SHP77 treated with DMSO at 0.1 percent for 48 hours (cell line): ENCODE measurements around the gene NRF1.

Experiments used
- DNase-seq: peaks from one replicate; lab custom pipeline; 2025; lab: John Stamatoyannopoulos, UW

NRF1 gene

GRCh38 chr7:129740574-129741410 lies 129.3 kb downstream of the NRF1 start:
- no peak for DNase-seq

GRCh38 chr7:129741743-129742213 lies 130.3 kb downstream of the NRF1 start:
- peak; percentile 95 for DNase-seq

- no peak for DNase-seq
Measured at GRCh38 chr7:129742256-129742655, 130.7 kb downstream of the NRF1 start.

GRCh38 chr7:129746857-129747529 lies 135.5 kb downstream of the NRF1 start:
- no peak for DNase-seq

- no peak for DNase-seq
Measured at GRCh38 chr7:129748356-129749109, 137.0 kb downstream of the NRF1 start.

- DNase-seq = no peak
Measured at GRCh38 chr7:129750091-129750490, 138.6 kb downstream of the NRF1 start.

- DNase-seq = no peak
Measured at GRCh38 chr7:129750501-129750900, 139.0 kb downstream of the NRF1 start.

- DNase-seq = no peak
Measured at GRCh38 chr7:129751916-129752315, 140.4 kb downstream of the NRF1 start.

GRCh38 chr7:129752760-129753159 lies 141.2 kb downstream of the NRF1 start:
- no peak for DNase-seq

- DNase-seq = no peak
Measured at GRCh38 chr7:129754406-129754805, 142.9 kb downstream of the NRF1 start.

- DNase-seq = no peak
Measured at GRCh38 chr7:129757991-129758390, 146.5 kb downstream of the NRF1 start.

GRCh38 chr7:129762387-129762969 lies 151.0 kb downstream of the NRF1 start:
- no peak for DNase-seq

- no peak for DNase-seq
Measured at GRCh38 chr7:129764247-129765084, 152.9 kb downstream of the NRF1 start.

- no peak for DNase-seq
Measured at GRCh38 chr7:129765352-129765751, 153.8 kb downstream of the NRF1 start.

- no peak for DNase-seq
Measured at GRCh38 chr7:129767120-129768015, 155.8 kb downstream of the NRF1 start.

GRCh38 chr7:129768614-129769399 lies 157.3 kb downstream of the NRF1 start:
- DNase-seq = no peak

- no peak for DNase-seq
Measured at GRCh38 chr7:129769400-129769774, 157.9 kb downstream of the NRF1 start.

- no peak for DNase-seq
Measured at GRCh38 chr7:129769866-129770808, 158.6 kb downstream of the NRF1 start.
